ENCODE results near the gene PCOLCE2. TPM values are rescaled to one million over a fixed set of nuclear protein-coding genes. Genes with fewer than 3 reads are reported as not detected.

PCOLCE2 gene
- total RNA-seq, 2 experiments from 2014 or later, result 0.52 to 0.53 TPM

Other genes starting within 250 kb of the PCOLCE2 start
- gene TRPC1, start 165.0 kb downstream of the PCOLCE2 start, total RNA-seq, result 1 to 10 TPM; 1.4 to 2.1 TPM
- not detected for gene PAQR9, start 74.6 kb upstream of the PCOLCE2 start, total RNA-seq
- 100 to 1,000 TPM; 182 to 189 TPM for gene U2SURP, start 112.5 kb upstream of the PCOLCE2 start, total RNA-seq
- gene CHST2, start 230.7 kb upstream of the PCOLCE2 start, total RNA-seq, result 1 to 10 TPM; 4.0 to 4.3 TPM

All from activated CD8-positive, alpha-beta memory T cell treated with anti-CD3 and anti-CD28 coated beads for 36 hours (primary cell).